HL-60 (cell line): ENCODE measurements around the gene XPNPEP1.

Source experiments
- DNase-seq, 2 experiments: peaks; one replicate each; pipeline ENCODE4 v3.0.0-alpha.2; 2010 to 2020; ENCODE audit warnings: low read depth in 1 of 2, low spot score in 1 of 2
- H3K27ac ChIP-seq: fragments of 250-450 bp; sonication (Bioruptor Pico); replicated peaks from 2 replicates; pipeline ENCODE4 v1.5.1; 2020; ENCODE audit warnings: mild to moderate bottlenecking, moderate library complexity
- H3K27me3 ChIP-seq: fragments of 250-450 bp; sonication (Bioruptor Pico); 2 replicates; pipeline ENCODE4 v1.5.1; 2021; ENCODE audit warnings: mild to moderate bottlenecking, moderate library complexity; ENCODE audit not compliant: insufficient read depth, poor library complexity, severe bottlenecking
- H3K4me3 ChIP-seq: replicated peaks from 2 replicates; pipeline ENCODE4 v1.5.1; 2011; ENCODE audit warnings: mild to moderate bottlenecking, control low read depth, low read length; ENCODE audit not compliant: insufficient read depth
- GABPA ChIP-seq: IDR thresholded peaks from 2 replicates; pipeline ENCODE4 v1.6.1; 2012; ENCODE audit warnings: low read depth
- POLR2AphosphoS5 ChIP-seq: IDR thresholded peaks from 2 replicates; pipeline ENCODE4 v1.6.1; 2012; ENCODE audit warnings: low read depth
- SPI1 ChIP-seq: IDR thresholded peaks from 2 replicates; pipeline ENCODE4 v1.6.1; 2012; ENCODE audit warnings: low read depth, mild to moderate bottlenecking, borderline replicate concordance
- TF ChIP-seq, protein P1 (sequence below): IDR thresholded peaks from one replicate; pipeline ENCODE4 v1.5.1; 2011; ENCODE audit warnings: low read length, control low read depth, inconsistent platforms; ENCODE audit not compliant: insufficient read depth
- TF ChIP-seq, protein P2 (sequence below): IDR thresholded peaks from 2 replicates; pipeline ENCODE4 v1.6.1; 2012; ENCODE audit warnings: low read depth; ENCODE audit not compliant: insufficient replicate concordance

The XPNPEP1 gene

DNA sequence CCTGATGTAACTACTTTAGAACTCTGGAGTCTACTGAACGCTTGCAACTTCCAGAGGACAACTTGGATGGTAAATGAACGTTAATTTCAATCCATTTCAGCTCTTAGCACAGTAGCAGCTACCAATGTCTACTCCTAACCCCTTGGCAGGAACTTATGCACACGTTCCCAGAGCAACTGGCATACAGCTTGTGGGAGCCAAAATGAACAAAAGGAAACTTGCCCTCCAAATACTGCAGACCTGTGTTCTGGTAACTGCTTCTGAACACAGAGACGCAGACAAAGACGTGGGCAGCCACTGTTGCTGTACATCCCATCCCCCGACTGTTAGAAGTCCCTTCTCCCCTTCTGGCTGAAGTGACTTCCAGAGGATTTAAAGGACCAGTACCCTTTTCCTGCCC, 61.3 kb downstream of the XPNPEP1 start:
- Histone ChIP-seq H3K27me3 (no peaks in the 10 kb centered on the region), H3K4me3 (no peak overlapping the region), H3K27ac (no peak overlapping the region)
- no peak for DNase-seq
- no peak for TF ChIP-seq SPI1
- TF ChIP-seq, protein P1, sequence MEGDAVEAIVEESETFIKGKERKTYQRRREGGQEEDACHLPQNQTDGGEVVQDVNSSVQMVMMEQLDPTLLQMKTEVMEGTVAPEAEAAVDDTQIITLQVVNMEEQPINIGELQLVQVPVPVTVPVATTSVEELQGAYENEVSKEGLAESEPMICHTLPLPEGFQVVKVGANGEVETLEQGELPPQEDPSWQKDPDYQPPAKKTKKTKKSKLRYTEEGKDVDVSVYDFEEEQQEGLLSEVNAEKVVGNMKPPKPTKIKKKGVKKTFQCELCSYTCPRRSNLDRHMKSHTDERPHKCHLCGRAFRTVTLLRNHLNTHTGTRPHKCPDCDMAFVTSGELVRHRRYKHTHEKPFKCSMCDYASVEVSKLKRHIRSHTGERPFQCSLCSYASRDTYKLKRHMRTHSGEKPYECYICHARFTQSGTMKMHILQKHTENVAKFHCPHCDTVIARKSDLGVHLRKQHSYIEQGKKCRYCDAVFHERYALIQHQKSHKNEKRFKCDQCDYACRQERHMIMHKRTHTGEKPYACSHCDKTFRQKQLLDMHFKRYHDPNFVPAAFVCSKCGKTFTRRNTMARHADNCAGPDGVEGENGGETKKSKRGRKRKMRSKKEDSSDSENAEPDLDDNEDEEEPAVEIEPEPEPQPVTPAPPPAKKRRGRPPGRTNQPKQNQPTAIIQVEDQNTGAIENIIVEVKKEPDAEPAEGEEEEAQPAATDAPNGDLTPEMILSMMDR, result no peak
- no peak for TF ChIP-seq GABPA
- TF ChIP-seq, protein P2, sequence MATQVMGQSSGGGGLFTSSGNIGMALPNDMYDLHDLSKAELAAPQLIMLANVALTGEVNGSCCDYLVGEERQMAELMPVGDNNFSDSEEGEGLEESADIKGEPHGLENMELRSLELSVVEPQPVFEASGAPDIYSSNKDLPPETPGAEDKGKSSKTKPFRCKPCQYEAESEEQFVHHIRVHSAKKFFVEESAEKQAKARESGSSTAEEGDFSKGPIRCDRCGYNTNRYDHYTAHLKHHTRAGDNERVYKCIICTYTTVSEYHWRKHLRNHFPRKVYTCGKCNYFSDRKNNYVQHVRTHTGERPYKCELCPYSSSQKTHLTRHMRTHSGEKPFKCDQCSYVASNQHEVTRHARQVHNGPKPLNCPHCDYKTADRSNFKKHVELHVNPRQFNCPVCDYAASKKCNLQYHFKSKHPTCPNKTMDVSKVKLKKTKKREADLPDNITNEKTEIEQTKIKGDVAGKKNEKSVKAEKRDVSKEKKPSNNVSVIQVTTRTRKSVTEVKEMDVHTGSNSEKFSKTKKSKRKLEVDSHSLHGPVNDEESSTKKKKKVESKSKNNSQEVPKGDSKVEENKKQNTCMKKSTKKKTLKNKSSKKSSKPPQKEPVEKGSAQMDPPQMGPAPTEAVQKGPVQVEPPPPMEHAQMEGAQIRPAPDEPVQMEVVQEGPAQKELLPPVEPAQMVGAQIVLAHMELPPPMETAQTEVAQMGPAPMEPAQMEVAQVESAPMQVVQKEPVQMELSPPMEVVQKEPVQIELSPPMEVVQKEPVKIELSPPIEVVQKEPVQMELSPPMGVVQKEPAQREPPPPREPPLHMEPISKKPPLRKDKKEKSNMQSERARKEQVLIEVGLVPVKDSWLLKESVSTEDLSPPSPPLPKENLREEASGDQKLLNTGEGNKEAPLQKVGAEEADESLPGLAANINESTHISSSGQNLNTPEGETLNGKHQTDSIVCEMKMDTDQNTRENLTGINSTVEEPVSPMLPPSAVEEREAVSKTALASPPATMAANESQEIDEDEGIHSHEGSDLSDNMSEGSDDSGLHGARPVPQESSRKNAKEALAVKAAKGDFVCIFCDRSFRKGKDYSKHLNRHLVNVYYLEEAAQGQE, result no peak
- no peak for TF ChIP-seq POLR2AphosphoS5

DNA sequence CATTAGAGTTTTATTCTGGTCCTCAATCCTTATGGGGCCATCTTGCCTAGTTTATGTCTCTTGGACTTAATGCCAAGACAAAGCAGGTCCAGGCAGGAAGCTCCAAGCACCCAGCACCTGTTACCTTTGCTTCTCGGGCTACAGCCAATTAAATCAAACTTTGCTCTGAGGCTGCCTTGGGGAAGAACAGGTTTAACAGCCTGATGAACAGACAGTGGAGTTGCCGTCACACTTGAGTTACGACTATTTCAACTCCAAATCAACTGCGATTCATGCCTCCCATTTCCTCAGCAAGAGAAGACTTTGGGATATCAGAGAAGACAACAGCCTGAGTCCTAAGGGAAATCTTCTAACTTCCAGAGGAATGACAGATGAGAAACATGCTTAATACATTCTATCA, 62.2 kb downstream of the XPNPEP1 start:
- Histone ChIP-seq H3K27ac (no peak overlapping the region), H3K27me3 (no peaks in the 10 kb centered on the region), H3K4me3 (no peak overlapping the region)
- TF ChIP-seq SPI1 (no peak), POLR2AphosphoS5 (no peak), GABPA (no peak)
- TF ChIP-seq, protein P1, result no peak
- TF ChIP-seq, protein P2, result no peak
- DNase-seq, result no peak

DNA sequence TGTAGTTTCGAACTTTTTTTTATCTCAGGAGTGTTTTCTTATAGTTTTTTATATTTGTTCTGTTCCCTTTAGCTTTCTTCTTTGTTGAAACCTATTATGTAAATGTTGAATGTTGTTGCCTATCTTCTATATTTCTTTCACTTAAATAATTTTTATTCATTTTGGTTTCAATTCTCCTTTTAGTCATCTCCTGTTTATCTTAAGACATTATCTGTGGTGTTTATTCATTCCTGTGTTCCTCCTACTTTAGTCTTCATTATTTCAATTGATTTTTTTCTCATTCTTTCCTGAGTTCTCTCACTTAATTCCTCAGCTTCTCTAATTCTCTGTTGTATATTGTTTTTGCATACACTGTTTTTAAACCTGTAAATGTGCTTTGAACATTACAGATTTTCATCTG, 64.1 kb downstream of the XPNPEP1 start:
- H3K27ac ChIP-seq, result no peak overlapping the region
- H3K27me3 ChIP-seq, result no peaks in the 10 kb centered on the region
- no peak overlapping the region for H3K4me3 ChIP-seq
- DNase-seq, result no peak
- TF ChIP-seq, protein P2, result no peak
- TF ChIP-seq, protein P1, result no peak
- TF ChIP-seq POLR2AphosphoS5 (no peak), GABPA (no peak), SPI1 (no peak)
